ENCODE measurements around the gene PIN4. TPM values are rescaled to one million over a fixed set of nuclear protein-coding genes. Genes with fewer than 3 reads are reported as not detected.

The PIN4 gene
- total RNA-seq, 1 experiment from 2014 or later, result 9.5 TPM

GRCh38 chrX:72238721-72239475, 57.3 kb downstream of the PIN4 start, which contains the start of gene ERCC6L (continued):
- no peak for TF ChIP-seq ATF3 (IDR thresholded peaks at IDR 0.05)
- TF ChIP-seq EZH2phosphoT487 (IDR thresholded peaks at IDR 0.05; ENCODE audit: borderline replicate concordance), result no peak
- no peak for TF ChIP-seq ZNF274 (IDR thresholded peaks at IDR 0.05; ENCODE audit: low read depth, low read length)
- no peak for TF ChIP-seq JUND (IDR thresholded peaks at IDR 0.05)

- ChIA-PET CTCF (no interaction called here), POLR2A (no interaction called here), RAD21 (ENCODE audit: low non-redundant PET in 1 of 2, low total read pairs in 2 of 2, uncharacterized antibody in 2 of 2, unreplicated experiment in 2 of 2) (no interaction called here)
- Histone ChIP-seq H4K20me1 (ENCODE audit: insufficient read depth) (no peaks in the 10 kb centered on the region), H3K4me2 (ENCODE audit: low read length) (no peak overlapping the region), H3K9me3 (ENCODE audit: control insufficient read depth in 1 of 2, insufficient read depth in 1 of 2, low read depth in 1 of 2, low read length in 2 of 2) (no peaks in the 10 kb centered on the region), H3K4me3 (replicated peaks in 1 of 2; ENCODE audit: low read depth in 1 of 2, low read length in 2 of 2) (no peak overlapping the region), H2AFZ (ENCODE audit: low read depth, low read length, poor library complexity, severe bottlenecking) (no peak overlapping the region), H3K4me1 (ENCODE audit: control insufficient read depth in 1 of 2, insufficient read depth in 2 of 2, low read length in 2 of 2) (no peaks in the 10 kb centered on the region; a peak in 2 of 4 replicates), H3K79me2 (ENCODE audit: insufficient read depth, low read length) (peaks cover 19% of the 10 kb centered on the region), H3K9ac (ENCODE audit: low read length) (no peak overlapping the region), H3K27me3 (ENCODE audit: insufficient read depth, low read length) (no peaks in the 10 kb centered on the region), H3K36me3 (ENCODE audit: control insufficient read depth in 1 of 2, insufficient read depth in 2 of 2, low read length in 2 of 2) (peaks cover 3% of the 10 kb centered on the region in 2 experiments; a peak in 1 of 4 replicates), H3K27ac (ENCODE audit: low read depth, low read length) (no peak overlapping the region), H3K9me2 (ENCODE audit: insufficient read depth) (no peaks in the 10 kb centered on the region)
- no TSS peak for BruUV-seq (replicated peaks)
- TF ChIP-seq CBX3 (IDR thresholded peaks at IDR 0.05; ENCODE audit: low read depth), result no peak
- no peak for ATAC-seq
- intact Hi-C loops (cut with micrococcal nuclease), result no loop called here
- no peak for DNase-seq (ENCODE audit: low read depth, low spot score)
Observed at GRCh38 chrX:72240976-72241375, 59.4 kb downstream of the PIN4 start.

- ATAC-seq (no peak), DNase-seq (ENCODE audit: low read depth, low spot score) (no peak)
- ChIA-PET CTCF (no interaction called here), POLR2A (interaction anchor here (0.6 kb wide), 1 partner anchor 34 kb away, joined by 3 read pairs; the partner anchor contains the start of gene RPS4X), RAD21 (ENCODE audit: low non-redundant PET in 1 of 2, low total read pairs in 2 of 2, uncharacterized antibody in 2 of 2, unreplicated experiment in 2 of 2) (interaction anchor here in 1 of 2 experiments (0.6 kb wide), 1 partner anchor 297 kb away, joined by 3 read pairs; no protein-coding TSS in a partner anchor)
- Histone ChIP-seq H3K27ac (ENCODE audit: low read depth, low read length) (no peak overlapping the region), H3K9me3 (ENCODE audit: control insufficient read depth in 1 of 2, insufficient read depth in 1 of 2, low read depth in 1 of 2, low read length in 2 of 2) (no peaks in the 10 kb centered on the region), H3K9me2 (ENCODE audit: insufficient read depth) (no peaks in the 10 kb centered on the region), H3K36me3 (ENCODE audit: control insufficient read depth in 1 of 2, insufficient read depth in 2 of 2, low read length in 2 of 2) (no peaks in the 10 kb centered on the region), H4K20me1 (ENCODE audit: insufficient read depth) (no peaks in the 10 kb centered on the region), H3K27me3 (ENCODE audit: insufficient read depth, low read length) (no peaks in the 10 kb centered on the region), H2AFZ (ENCODE audit: low read depth, low read length, poor library complexity, severe bottlenecking) (no peak overlapping the region), H3K79me2 (ENCODE audit: insufficient read depth, low read length) (peaks cover 2% of the 10 kb centered on the region), H3K4me3 (replicated peaks in 1 of 2; ENCODE audit: low read depth in 1 of 2, low read length in 2 of 2) (no peak overlapping the region), H3K9ac (ENCODE audit: low read length) (no peak overlapping the region), H3K4me2 (ENCODE audit: low read length) (no peak overlapping the region), H3K4me1 (ENCODE audit: control insufficient read depth in 1 of 2, insufficient read depth in 2 of 2, low read length in 2 of 2) (peaks cover 0 to 9% of the 10 kb centered on the region in 2 experiments; a peak in 3 of 4 replicates)
- no peak for TF ChIP-seq ZFX (IDR thresholded peaks at IDR 0.05)
- no peak for TF ChIP-seq ELF1 (IDR thresholded peaks at IDR 0.05; ENCODE audit: borderline replicate concordance, low read depth)
- no peak for TF ChIP-seq JUND (IDR thresholded peaks at IDR 0.05)
- no peak for TF ChIP-seq MAX (IDR thresholded peaks at IDR 0.05)
- TF ChIP-seq ZNF274 (IDR thresholded peaks at IDR 0.05; ENCODE audit: low read depth, low read length), result no peak
- intact Hi-C loops (cut with micrococcal nuclease), result no loop called here
- no TSS peak for BruUV-seq (replicated peaks)
Observed at GRCh38 chrX:72243472-72243871, 61.9 kb downstream of the PIN4 start.
